Hindlimb muscle (tissue), 1 donor: ENCODE data around the gene MED28. TPM values are rescaled to one million over a fixed set of nuclear protein-coding genes. Genes with fewer than 3 reads are reported as not detected.
"Not testable (repeated sequence)": the region's sequence is repeated elsewhere in the genome, so short reads cannot be mapped to it uniquely, and the experiment has no call there.

ENCODE experiments used
- DNase-seq: peaks from one replicate; pipeline ENCODE4 v3.0.0-alpha.2; 2013
- polyA plus RNA-seq: library from polyadenylated mRNA; unstranded; fragments of 120-200 nt; gene quantifications from one replicate; pipeline ENCODE4 v1.2.1, GENCODE V29; 2013; ENCODE audit not compliant: insufficient read length

Gene MED28
- polyA plus RNA-seq: 24.8 TPM

- peak; percentile 95 for DNase-seq
These were observed at the start of gene MED28 for GRCh38 chr4:17614416-17615299. Gene MED28 (plus strand): TSS chr4:17614641. CDS start chr4:17614655, 14 bp downstream.

- DNase-seq: no peak
These were observed 48.6 kb upstream of the MED28 start for GRCh38 chr4:17565846-17566245.

GRCh38 chr4:17567271-17567670 lies 47.2 kb upstream of the MED28 start:
- DNase-seq: no peak

- DNase-seq: no peak
These were observed 40.2 kb upstream of the MED28 start for GRCh38 chr4:17574206-17574605.

- DNase-seq: not testable (repeated sequence)
These were observed 39.3 kb upstream of the MED28 start for GRCh38 chr4:17575177-17575576.

- peak; percentile 97 for DNase-seq
These were observed 37.3 kb upstream of the MED28 start, which contains the start of gene LAP3 for GRCh38 chr4:17576932-17577664. Gene LAP3 (plus strand): TSS chr4:17577198. CDS start chr4:17577466, 268 bp downstream.

GRCh38 chr4:17577665-17578481 lies 36.6 kb upstream of the MED28 start:
- DNase-seq: peak; percentile 35

GRCh38 chr4:17578482-17578891 lies 36.0 kb upstream of the MED28 start:
- no peak for DNase-seq

GRCh38 chr4:17580969-17581368 lies 33.5 kb upstream of the MED28 start:
- no peak for DNase-seq

- no peak for DNase-seq
These were observed 31.2 kb upstream of the MED28 start for GRCh38 chr4:17583276-17583675.

GRCh38 chr4:17583941-17584340 lies 30.5 kb upstream of the MED28 start:
- DNase-seq: no peak

GRCh38 chr4:17584521-17585213 lies 29.8 kb upstream of the MED28 start:
- no peak for DNase-seq

GRCh38 chr4:17587094-17587822 lies 27.2 kb upstream of the MED28 start:
- DNase-seq: no peak

- DNase-seq: no peak
These were observed 25.1 kb upstream of the MED28 start for GRCh38 chr4:17589355-17589754.

- DNase-seq: no peak
These were observed 18.9 kb upstream of the MED28 start for GRCh38 chr4:17595471-17596005.

- no peak for DNase-seq
These were observed 16.9 kb upstream of the MED28 start for GRCh38 chr4:17597517-17597916.

GRCh38 chr4:17599826-17600225 lies 14.6 kb upstream of the MED28 start:
- no peak for DNase-seq

GRCh38 chr4:17605236-17605635 lies 9.2 kb upstream of the MED28 start:
- no peak for DNase-seq

GRCh38 chr4:17613761-17614415 lies 553 bp upstream of the MED28 start:
- DNase-seq: no peak

- DNase-seq: no peak
These were observed 1.8 kb downstream of the MED28 start for GRCh38 chr4:17616283-17616682.
